Calu3 (cell line): ENCODE data around the gene DIP2A. TPM values are rescaled to one million over a fixed set of nuclear protein-coding genes. Genes with fewer than 3 reads are reported as not detected.

Experiments used
- BruUV-seq: library from RNA; stranded (reverse); fragments of 400-500 nt; replicated peaks from 2 replicates; lab custom pipeline; 2021; lab: Mats Ljungman, UMichigan
- CTCF ChIA-PET: fragments of 300-600 bp; sonication (Branson Sonifier 250); formaldehyde crosslinking; loops from one replicate; lab custom pipeline; 2022; ENCODE audit warnings: antibody characterized with exemption; lab: Charles Lee
- DNase-seq: peaks from one replicate; pipeline ENCODE4 v3.0.0; 2022
- H3K27ac Mint-ChIP-seq: one replicate; pipeline ENCODE4 v1.8.0; 2022; ENCODE audit warnings: mixed read lengths; ENCODE audit not compliant: unreplicated experiment
- H3K27me3 Mint-ChIP-seq: one replicate; pipeline ENCODE4 v1.8.0; 2022; ENCODE audit warnings: mixed read lengths; ENCODE audit not compliant: unreplicated experiment
- H3K36me3 Mint-ChIP-seq: one replicate; pipeline ENCODE4 v1.8.0; 2022; ENCODE audit warnings: mild to moderate bottlenecking, moderate library complexity, mixed read lengths; ENCODE audit not compliant: insufficient read depth, unreplicated experiment
- H3K4me1 Mint-ChIP-seq: one replicate; pipeline ENCODE4 v1.8.0; 2022; ENCODE audit warnings: mild to moderate bottlenecking, low read depth, mixed read lengths; ENCODE audit not compliant: unreplicated experiment
- H3K4me3 Mint-ChIP-seq: one replicate; pipeline ENCODE4 v1.8.0; 2022; ENCODE audit warnings: mild to moderate bottlenecking, low read depth, moderate library complexity, mixed read lengths; ENCODE audit not compliant: unreplicated experiment
- H3K9me3 Mint-ChIP-seq: one replicate; pipeline ENCODE4 v1.8.0; 2022; ENCODE audit warnings: low read depth, mixed read lengths; ENCODE audit not compliant: unreplicated experiment
- intact Hi-C: fragments of 100-400 bp; cut with micrococcal nuclease; formaldehyde crosslinking; loops from one replicate; pipeline ENCODE4 v1.10.0; 2022; ENCODE audit not compliant: unreplicated experiment
- total RNA-seq: library from RNA; stranded (reverse); gene quantifications from 2 replicates; pipeline ENCODE4 v1.2.3, GENCODE V29; 2022
- TF ChIP-seq, protein P1 (sequence below): fragments of 200-600 bp; IDR thresholded peaks from one replicate; pipeline ENCODE4 v1.8.0; 2022; ENCODE audit warnings: antibody characterized with exemption; ENCODE audit not compliant: unreplicated experiment

DIP2A gene
- total RNA-seq, 1 experiment from 2014 or later: 29.3 TPM

DNA sequence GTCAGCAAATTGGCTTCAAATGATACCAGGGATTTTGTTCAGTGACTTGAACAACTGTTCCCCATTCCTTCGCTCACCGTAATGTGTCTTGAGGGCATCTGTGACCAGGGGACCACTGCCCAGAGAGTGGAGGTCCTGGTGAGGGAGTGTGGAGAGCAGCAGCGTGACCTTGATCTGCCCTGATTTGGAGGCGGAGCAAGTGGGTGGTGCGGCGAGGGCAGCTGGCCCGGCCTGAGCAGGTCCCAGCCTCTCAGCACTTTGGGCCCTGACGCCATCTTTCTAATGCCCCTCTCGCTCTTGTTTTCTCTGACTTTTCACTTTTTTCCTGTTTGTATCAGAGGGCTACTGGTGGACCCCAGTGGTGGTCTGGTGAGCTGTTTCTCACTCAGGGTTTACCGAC is 31.1 kb downstream of the DIP2A start:
- no TSS peak for BruUV-seq
- H3K27ac Mint-ChIP-seq: no peak overlapping the region
- intact Hi-C loops: no loop called here
- peaks cover 2% of the 10 kb centered on the region for H3K9me3 Mint-ChIP-seq
- TF ChIP-seq, protein P1, sequence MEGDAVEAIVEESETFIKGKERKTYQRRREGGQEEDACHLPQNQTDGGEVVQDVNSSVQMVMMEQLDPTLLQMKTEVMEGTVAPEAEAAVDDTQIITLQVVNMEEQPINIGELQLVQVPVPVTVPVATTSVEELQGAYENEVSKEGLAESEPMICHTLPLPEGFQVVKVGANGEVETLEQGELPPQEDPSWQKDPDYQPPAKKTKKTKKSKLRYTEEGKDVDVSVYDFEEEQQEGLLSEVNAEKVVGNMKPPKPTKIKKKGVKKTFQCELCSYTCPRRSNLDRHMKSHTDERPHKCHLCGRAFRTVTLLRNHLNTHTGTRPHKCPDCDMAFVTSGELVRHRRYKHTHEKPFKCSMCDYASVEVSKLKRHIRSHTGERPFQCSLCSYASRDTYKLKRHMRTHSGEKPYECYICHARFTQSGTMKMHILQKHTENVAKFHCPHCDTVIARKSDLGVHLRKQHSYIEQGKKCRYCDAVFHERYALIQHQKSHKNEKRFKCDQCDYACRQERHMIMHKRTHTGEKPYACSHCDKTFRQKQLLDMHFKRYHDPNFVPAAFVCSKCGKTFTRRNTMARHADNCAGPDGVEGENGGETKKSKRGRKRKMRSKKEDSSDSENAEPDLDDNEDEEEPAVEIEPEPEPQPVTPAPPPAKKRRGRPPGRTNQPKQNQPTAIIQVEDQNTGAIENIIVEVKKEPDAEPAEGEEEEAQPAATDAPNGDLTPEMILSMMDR: no peak
- H3K4me1 Mint-ChIP-seq: no peaks in the 10 kb centered on the region
- no peak for DNase-seq
- H3K4me3 Mint-ChIP-seq: no peak overlapping the region
- CTCF ChIA-PET: no interaction called here
- H3K36me3 Mint-ChIP-seq: peaks cover 6% of the 10 kb centered on the region
- H3K27me3 Mint-ChIP-seq: no peaks in the 10 kb centered on the region

DNA sequence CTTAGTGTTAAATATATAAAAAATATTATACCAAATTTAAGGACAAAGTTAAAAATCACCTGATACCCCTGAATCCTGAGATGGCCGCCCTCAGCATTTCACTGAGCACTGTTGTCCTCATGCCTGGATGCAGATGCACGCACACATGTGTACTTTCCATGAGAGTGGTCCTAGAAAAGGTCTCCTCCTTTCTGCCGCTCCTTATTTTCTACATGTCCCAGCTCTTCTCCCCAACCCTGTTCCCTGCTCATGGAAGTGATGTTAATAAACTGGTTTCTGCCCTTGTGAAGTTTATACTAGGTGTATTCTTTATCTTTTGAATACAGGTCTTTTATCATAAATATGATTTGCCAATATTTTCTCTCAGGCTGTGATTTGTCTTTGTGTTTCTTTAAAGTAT is 32.9 kb downstream of the DIP2A start:
- peaks cover 2% of the 10 kb centered on the region for H3K9me3 Mint-ChIP-seq
- no peak overlapping the region for H3K27ac Mint-ChIP-seq
- H3K27me3 Mint-ChIP-seq: no peaks in the 10 kb centered on the region
- TF ChIP-seq, protein P1: no peak
- CTCF ChIA-PET: no interaction called here
- no TSS peak for BruUV-seq
- peaks cover 6% of the 10 kb centered on the region for H3K36me3 Mint-ChIP-seq
- H3K4me3 Mint-ChIP-seq: no peak overlapping the region
- H3K4me1 Mint-ChIP-seq: no peaks in the 10 kb centered on the region
- intact Hi-C loops: no loop called here
- DNase-seq: no peak

DNA sequence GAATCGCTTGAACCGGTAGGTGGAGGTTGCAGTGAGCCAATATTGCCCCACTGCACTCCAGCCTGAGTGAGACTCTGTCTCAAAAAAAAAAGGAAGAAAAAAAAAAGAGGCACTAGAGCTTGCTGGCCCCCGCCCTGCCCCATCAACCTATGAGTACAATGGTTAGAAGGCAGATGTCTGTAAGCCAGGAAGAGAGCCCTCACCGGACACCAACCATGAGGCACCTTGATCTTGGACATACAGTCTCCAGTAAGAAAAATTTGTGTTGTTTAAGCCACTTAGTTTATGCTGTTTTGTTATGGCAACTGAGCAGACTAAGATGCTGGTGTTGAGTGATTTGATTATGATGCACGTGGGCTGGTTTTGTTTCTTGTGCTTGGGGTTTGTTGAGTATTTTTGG is 34.2 kb downstream of the DIP2A start:
- TF ChIP-seq, protein P1: no peak
- Mint-ChIP-seq H3K4me1 (no peaks in the 10 kb centered on the region), H3K4me3 (no peak overlapping the region), H3K27ac (no peak overlapping the region), H3K36me3 (peaks cover 6% of the 10 kb centered on the region), H3K9me3 (peaks cover 2% of the 10 kb centered on the region), H3K27me3 (no peaks in the 10 kb centered on the region)
- intact Hi-C loops: no loop called here
- CTCF ChIA-PET: no interaction called here
- BruUV-seq: no TSS peak
- no peak for DNase-seq

DNA sequence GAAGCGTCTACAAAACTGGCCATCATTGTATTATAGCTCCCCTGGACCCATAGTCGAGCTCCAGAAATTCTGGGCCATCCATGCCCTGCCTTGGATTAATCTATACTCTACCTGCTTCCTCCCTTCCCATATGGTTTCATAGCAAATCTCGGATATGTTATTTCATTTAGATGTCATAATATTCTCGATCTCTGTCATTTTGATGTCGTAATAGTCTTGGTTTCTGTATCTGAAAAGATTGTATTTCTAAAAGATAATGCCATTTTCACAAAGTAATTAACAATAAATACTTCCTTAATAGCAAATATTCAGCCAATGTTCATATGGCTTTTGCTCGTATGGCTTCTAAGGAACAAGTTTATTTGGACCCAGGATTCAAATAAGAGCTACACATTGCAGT is 35.1 kb downstream of the DIP2A start:
- H3K9me3 Mint-ChIP-seq: peaks cover 2% of the 10 kb centered on the region
- TF ChIP-seq, protein P1: no peak
- intact Hi-C loops: no loop called here
- H3K36me3 Mint-ChIP-seq: peaks cover 6% of the 10 kb centered on the region
- H3K4me1 Mint-ChIP-seq: no peaks in the 10 kb centered on the region
- H3K27me3 Mint-ChIP-seq: no peaks in the 10 kb centered on the region
- CTCF ChIA-PET: no interaction called here
- H3K4me3 Mint-ChIP-seq: no peak overlapping the region
- no peak for DNase-seq
- BruUV-seq: no TSS peak
- H3K27ac Mint-ChIP-seq: no peak overlapping the region
